IMR-90 (cell line): ENCODE results near the gene CTIF. TPM values are rescaled to one million over a fixed set of nuclear protein-coding genes. Genes with fewer than 3 reads are reported as not detected.

Experiments
- ATAC-seq: fragments of 200-7000 bp; cut with Tn5 transposase; 2 replicates; pipeline ENCODE4 v1.9.1; 2020; ENCODE audit warnings: low read depth, mild to moderate bottlenecking, moderate library complexity
- BruUV-seq: library from RNA; stranded (reverse); fragments of 400-500 nt; replicated peaks from 2 replicates; lab custom pipeline; 2021; lab: Mats Ljungman, UMichigan
- CTCF ChIA-PET: fragments of 300-600 bp; formaldehyde crosslinking; extraction: SDS; loops from one replicate; lab custom pipeline; 2021; ENCODE audit warnings: antibody characterized with exemption; lab: Yijun Ruan, JAX
- POLR2A ChIA-PET: fragments of 300-600 bp; sonication (Branson Sonifier 250); formaldehyde crosslinking; loops from one replicate; lab custom pipeline; 2022; ENCODE audit warnings: antibody characterized with exemption; ENCODE audit not compliant: unreplicated experiment; lab: Charles Lee
- DNase-seq: peaks from one replicate; pipeline ENCODE4 v3.0.0; 2013
- H2AFZ ChIP-seq: replicated peaks from 2 replicates; pipeline ENCODE3; 2013; ENCODE audit warnings: low read length, mild to moderate bottlenecking; ENCODE audit not compliant: poor library complexity
- H2AK5ac ChIP-seq: 2 replicates; pipeline ENCODE4 v1.6.1; 2013; ENCODE audit warnings: low read depth, low read length, inconsistent platforms
- H2AK9ac ChIP-seq: replicated peaks from 2 replicates; pipeline ENCODE3; 2013; ENCODE audit warnings: mild to moderate bottlenecking, low read depth, low read length, moderate library complexity; ENCODE audit not compliant: poor library complexity
- H2BK120ac ChIP-seq: 2 replicates; pipeline ENCODE4 v1.6.1; 2013; ENCODE audit warnings: low read depth, low read length, inconsistent platforms
- H2BK15ac ChIP-seq: 3 replicates; pipeline ENCODE4 v1.6.1; 2013; ENCODE audit warnings: low read depth, low read length, inconsistent platforms
- H2BK20ac ChIP-seq: 2 replicates; pipeline ENCODE4 v1.6.1; 2013; ENCODE audit warnings: low read depth, mild to moderate bottlenecking, inconsistent platforms, low read length, moderate library complexity
- H2BK5ac ChIP-seq: 2 replicates; pipeline ENCODE4 v1.6.1; 2013; ENCODE audit warnings: mild to moderate bottlenecking, low read depth, low read length, inconsistent platforms; ENCODE audit not compliant: poor library complexity, severe bottlenecking
- H3K14ac ChIP-seq: replicated peaks from 2 replicates; pipeline ENCODE4 v1.6.1; 2013; ENCODE audit warnings: low read depth, low read length, inconsistent platforms
- H3K18ac ChIP-seq: 2 replicates; pipeline ENCODE4 v1.6.1; 2013; ENCODE audit warnings: low read depth, low read length, control low read depth
- H3K23ac ChIP-seq: 2 replicates; pipeline ENCODE4 v1.6.1; 2013; ENCODE audit warnings: low read depth, low read length, inconsistent platforms
- H3K27ac ChIP-seq: 2 replicates; pipeline ENCODE4 v1.5.1; 2013; ENCODE audit warnings: mild to moderate bottlenecking, control low read depth, low read length; ENCODE audit not compliant: insufficient read depth
- H3K27me3 ChIP-seq: 2 replicates; pipeline ENCODE4 v1.6.1; 2013; ENCODE audit warnings: low read length; ENCODE audit not compliant: control insufficient read depth, insufficient read depth
- H3K36me3 ChIP-seq: 2 replicates; pipeline ENCODE4 v1.6.1; 2013; ENCODE audit warnings: low read length, mixed read lengths; ENCODE audit not compliant: control insufficient read depth, insufficient read depth
- H3K4ac ChIP-seq: 2 replicates; pipeline ENCODE4 v1.6.1; 2013; ENCODE audit warnings: low read depth, low read length, inconsistent platforms
- H3K4me1 ChIP-seq: 2 replicates; pipeline ENCODE4 v1.6.1; 2013; ENCODE audit warnings: low read length, mixed read lengths; ENCODE audit not compliant: control insufficient read depth, insufficient read depth
- H3K4me2 ChIP-seq: 2 replicates; pipeline ENCODE4 v1.6.1; 2013; ENCODE audit warnings: low read depth, mild to moderate bottlenecking, control low read depth, low read length, moderate library complexity
- H3K4me3 ChIP-seq: 2 replicates; pipeline ENCODE4 v1.5.1; 2013; ENCODE audit warnings: low read depth, mild to moderate bottlenecking, control low read depth, low read length, moderate library complexity; ENCODE audit not compliant: insufficient read depth
- H3K56ac ChIP-seq: 2 replicates; pipeline ENCODE4 v1.6.1; 2013; ENCODE audit warnings: low read length, inconsistent platforms; ENCODE audit not compliant: insufficient read depth; ENCODE audit errors: extremely low read depth
- H3K79me1 ChIP-seq, 2 experiments: 2 replicates each; pipeline ENCODE4 v1.6.1; 2013; ENCODE audit warnings: low read length in 2 of 2, inconsistent platforms in 1 of 2, low read depth in 1 of 2
- H3K9ac ChIP-seq: 2 replicates; pipeline ENCODE4 v1.6.1; 2013; ENCODE audit warnings: low read depth, low read length, control low read depth
- H3K9me1 ChIP-seq: 2 replicates; pipeline ENCODE4 v1.6.1; 2013; ENCODE audit warnings: low read length, inconsistent platforms; ENCODE audit not compliant: insufficient read depth
- H3K9me3 ChIP-seq: 2 replicates; pipeline ENCODE4 v1.6.1; 2013; ENCODE audit warnings: low read length; ENCODE audit not compliant: control insufficient read depth, insufficient read depth
- H4K20me1 ChIP-seq: 2 replicates; pipeline ENCODE4 v1.6.1; 2013; ENCODE audit warnings: low read length, inconsistent platforms; ENCODE audit not compliant: insufficient read depth
- H4K5ac ChIP-seq: 2 replicates; pipeline ENCODE4 v1.6.1; 2013; ENCODE audit warnings: mild to moderate bottlenecking, low read depth, low read length, control low read depth
- H4K8ac ChIP-seq, 2 experiments: 2 replicates each; pipeline ENCODE4 v1.6.1; 2013; ENCODE audit warnings: low read depth in 2 of 2, low read length in 2 of 2, control low read depth in 1 of 2, inconsistent platforms in 1 of 2
- H4K91ac ChIP-seq: 2 replicates; pipeline ENCODE4 v1.6.1; 2013; ENCODE audit warnings: low read depth, low read length, inconsistent platforms; ENCODE audit not compliant: insufficient read depth
- BHLHE40 ChIP-seq: fragments of 150-350 bp; IDR thresholded peaks from 2 replicates; pipeline ENCODE4 v1.6.1; 2016; ENCODE audit warnings: mild to moderate bottlenecking, low read depth, low read length
- CEBPB ChIP-seq: IDR thresholded peaks from 2 replicates; pipeline ENCODE4 v1.6.1; 2012; ENCODE audit warnings: low read depth, low read length, improper control_type of control experiment
- CHD1 ChIP-seq: IDR thresholded peaks from 2 replicates; pipeline ENCODE4 v1.6.1; 2012; ENCODE audit warnings: low read depth, low read length, improper control_type of control experiment
- CTCF ChIP-seq: conservative IDR thresholded peaks from 2 replicates; pipeline ENCODE4 v1.5.1; 2012; ENCODE audit warnings: mild to moderate bottlenecking, low read depth, low read length, improper control_type of control experiment
- MAFK ChIP-seq: IDR thresholded peaks from 2 replicates; pipeline ENCODE4 v1.6.1; 2012; ENCODE audit warnings: low read depth, low read length, improper control_type of control experiment
- MAZ ChIP-seq: IDR thresholded peaks from 2 replicates; pipeline ENCODE4 v1.6.1; 2012; ENCODE audit warnings: low read depth, mild to moderate bottlenecking, low read length, improper control_type of control experiment, moderate library complexity, borderline replicate concordance
- NFE2L2 ChIP-seq: fragments of 150-350 bp; IDR thresholded peaks from 2 replicates; pipeline ENCODE4 v1.6.1; 2016; ENCODE audit warnings: low read depth, mild to moderate bottlenecking, low read length
- POLR2A ChIP-seq: IDR thresholded peaks from 2 replicates; pipeline ENCODE4 v1.6.1; 2012; ENCODE audit warnings: mild to moderate bottlenecking, low read depth, low read length
- RAD21 ChIP-seq: IDR thresholded peaks from 2 replicates; pipeline ENCODE4 v1.6.1; 2012; ENCODE audit warnings: low read length, improper control_type of control experiment
- RCOR1 ChIP-seq: IDR thresholded peaks from 2 replicates; pipeline ENCODE4 v1.6.1; 2012; ENCODE audit warnings: mild to moderate bottlenecking, low read length, improper control_type of control experiment; ENCODE audit not compliant: insufficient replicate concordance
- RFX5 ChIP-seq: IDR thresholded peaks from 2 replicates; pipeline ENCODE4 v1.8.0; 2012; ENCODE audit warnings: low read depth, mild to moderate bottlenecking, low read length, moderate library complexity
- SMC3 ChIP-seq: fragments of 150-350 bp; IDR thresholded peaks from 2 replicates; pipeline ENCODE4 v1.6.1; 2016; ENCODE audit warnings: low read depth, mild to moderate bottlenecking, antibody characterized with exemption, low read length, moderate library complexity
- USF2 ChIP-seq: fragments of 150-350 bp; IDR thresholded peaks from 2 replicates; pipeline ENCODE4 v1.6.1; 2017; ENCODE audit warnings: mild to moderate bottlenecking, antibody characterized with exemption, low read length, low read depth
- WGBS, 2 experiments: methylation state at CpG; one replicate each; pipeline versions ENCODE4 v1.1.5 to v1.1.7; 2013; ENCODE audit warnings: missing lambda C conversion rate in 2 of 2; ENCODE audit not compliant: insufficient read length in 1 of 2; ENCODE audit errors: extremely low coverage in 2 of 2; 5-methylcytosine and 5-hydroxymethylcytosine counted together
- dilution Hi-C: fragments of 300-500 bp; cut with HindIII; formaldehyde crosslinking; loops from one replicate; pipeline ENCODE4 v1.14.3; 2018; ENCODE audit warnings: low sequenced_read_pairs; ENCODE audit not compliant: unreplicated experiment
- in situ Hi-C: fragments of 300-500 bp; cut with MboI; formaldehyde crosslinking; loops from 3 replicates; pipeline ENCODE4 v1.14.3; 2019; ENCODE audit warnings: low sequenced_read_pairs, inconsistent platforms, mixed read lengths
- intact Hi-C: fragments of 100-400 bp; cut with micrococcal nuclease; formaldehyde crosslinking; loops from 2 replicates; pipeline ENCODE4 v1.10.0; 2022
- polyA plus RNA-seq, 3 experiments: library from polyadenylated mRNA; depleted of rRNA; stranded (reverse); fragments of >200 nt; gene quantifications; 2 replicates each; pipeline ENCODE4 v1.2.3, GENCODE V29; 2012; ENCODE audit warnings: low replicate concordance in 1 of 3
- total RNA-seq: library from RNA; depleted of rRNA; stranded (reverse); fragments of >200 nt; gene quantifications from 2 replicates; pipeline ENCODE4 v1.2.3, GENCODE V29; 2012
- TF ChIP-seq, protein P1 (sequence below): fragments of 150-350 bp; IDR thresholded peaks from 2 replicates; pipeline ENCODE4 v1.6.1; 2016; ENCODE audit warnings: low read depth, mild to moderate bottlenecking, low read length, moderate library complexity, borderline replicate concordance

CTIF gene
- total and polyA plus RNA-seq, 2 of the 4 experiments (the other 2 are of a cell fraction), result 25.1 to 57.0 TPM

- no peak overlapping the region for H3K56ac ChIP-seq
- dilution Hi-C loops, result no loop called here
- no peak overlapping the region for H4K5ac ChIP-seq
- no TSS peak for BruUV-seq
- H3K9me3 ChIP-seq, result no peaks in the 10 kb centered on the region
- H3K36me3 ChIP-seq, result peaks cover 37% of the 10 kb centered on the region
- in situ Hi-C loops, result loop anchor here (5.0 kb wide), 1 partner anchor 158 kb away; no protein-coding TSS in a partner anchor
- no peak for ATAC-seq
- no peak overlapping the region for H3K14ac ChIP-seq
- H2BK5ac ChIP-seq, result no peak overlapping the region
- no peak overlapping the region for H4K8ac ChIP-seq
- H2AK5ac ChIP-seq, result 0 out of 2 replicates have a peak overlapping the region, but pooled peaks have one; percentile 8
- H4K20me1 ChIP-seq, result peaks cover 43% of the 10 kb centered on the region
- H2AK9ac ChIP-seq, result no peak overlapping the region
- H3K79me1 ChIP-seq, result peaks cover 24 to 88% of the 10 kb centered on the region in 2 experiments
- no peak overlapping the region for H3K18ac ChIP-seq
- H3K23ac ChIP-seq, result no peak overlapping the region
- H3K27ac ChIP-seq, result no peak overlapping the region
- H2AFZ ChIP-seq, result no peak overlapping the region
- no peak overlapping the region for H3K4ac ChIP-seq
- H3K4me3 ChIP-seq, result no peak overlapping the region
- peaks cover 50% of the 10 kb centered on the region for H3K9me1 ChIP-seq
- WGBS, 2 experiments, result 90% methylated on average over 18 of the region's 24 CpGs; no CpG with 5 or more reads in 1 of the 2 experiments
- CTCF ChIA-PET, result no interaction called here
- no peak overlapping the region for H3K9ac ChIP-seq
- no peaks in the 10 kb centered on the region for H3K27me3 ChIP-seq
- POLR2A ChIA-PET, result interaction anchor here (0.6 kb wide), 2 partner anchors 9 kb away, joined by 3 to 5 read pairs; no protein-coding TSS in a partner anchor
- no peak for DNase-seq
- H3K4me1 ChIP-seq, result peaks cover 40% of the 10 kb centered on the region
- no peak overlapping the region for H2BK20ac ChIP-seq
- H2BK120ac ChIP-seq, result no peak overlapping the region
- H3K4me2 ChIP-seq, result no peak overlapping the region
- H4K91ac ChIP-seq, result no peak overlapping the region
- intact Hi-C loops, result loop anchor here (5.0 kb wide), 1 partner anchor 107 kb away; no protein-coding TSS in a partner anchor
- no peak overlapping the region for H2BK15ac ChIP-seq
- no peak for TF ChIP-seq CTCF
- no peak for TF ChIP-seq NFE2L2
- no peak for TF ChIP-seq RFX5
- TF ChIP-seq RCOR1, result no peak
- no peak for TF ChIP-seq SMC3
- TF ChIP-seq BHLHE40, result no peak
- no peak for TF ChIP-seq RAD21
- no peak for TF ChIP-seq MAZ
- no peak for TF ChIP-seq CHD1
- TF ChIP-seq POLR2A, result no peak
- TF ChIP-seq USF2, result no peak
- TF ChIP-seq, protein P1, sequence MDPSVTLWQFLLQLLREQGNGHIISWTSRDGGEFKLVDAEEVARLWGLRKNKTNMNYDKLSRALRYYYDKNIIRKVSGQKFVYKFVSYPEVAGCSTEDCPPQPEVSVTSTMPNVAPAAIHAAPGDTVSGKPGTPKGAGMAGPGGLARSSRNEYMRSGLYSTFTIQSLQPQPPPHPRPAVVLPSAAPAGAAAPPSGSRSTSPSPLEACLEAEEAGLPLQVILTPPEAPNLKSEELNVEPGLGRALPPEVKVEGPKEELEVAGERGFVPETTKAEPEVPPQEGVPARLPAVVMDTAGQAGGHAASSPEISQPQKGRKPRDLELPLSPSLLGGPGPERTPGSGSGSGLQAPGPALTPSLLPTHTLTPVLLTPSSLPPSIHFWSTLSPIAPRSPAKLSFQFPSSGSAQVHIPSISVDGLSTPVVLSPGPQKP, result no peak
- no peak for TF ChIP-seq MAFK
- TF ChIP-seq CEBPB, result no peak
Observed at GRCh38 chr18:48783616-48784520, 245.0 kb downstream of the CTIF start.
